ENCODE results near the gene MYH11. TPM values are rescaled to one million over a fixed set of nuclear protein-coding genes. Genes with fewer than 3 reads are reported as not detected.

Gene MYH11
- total and polyA plus RNA-seq, 10 of the 15 experiments (the other 5 are each of a cell fraction or from before 2014, with no cell fraction given): 0.01 to 1.9 (median 0.13) TPM; not detected in 1

- DNase-seq (ENCODE audit: low read depth, low spot score) (no peak), ATAC-seq (no peak), FAIRE-seq (no peak)
- peaks cover 0 to 2% of the 10 kb centered on the region in 2 experiments; a peak in 1 of 4 replicates for H3K27me3 ChIP-seq (replicated peaks in 1 of 2; ENCODE audit: control insufficient read depth in 2 of 2, insufficient read depth in 2 of 2, low read length in 1 of 2)
- RAD21 ChIA-PET (ENCODE audit: unreplicated experiment): no interaction called here
- no peak overlapping the region for H2AFZ ChIP-seq (ENCODE audit: control insufficient read depth, low read depth, low read length)
- intact Hi-C loops (cut with micrococcal nuclease; ENCODE audit: unreplicated experiment): no loop called here
- no peaks in the 10 kb centered on the region for H3K79me2 ChIP-seq (ENCODE audit: control insufficient read depth, insufficient read depth, low read length)
- H3K36me3 ChIP-seq (ENCODE audit: control insufficient read depth in 2 of 2, insufficient read depth in 2 of 2, low read length in 1 of 2): no peaks in the 10 kb centered on the region
- TF ChIP-seq SREBF1 (IDR thresholded peaks at IDR 0.05; ENCODE audit: low read length) (no peak), CBX5 (IDR thresholded peaks at IDR 0.05; ENCODE audit: low read depth) (no peak), NRF1 (conservative IDR thresholded peaks at IDR 0.05; ENCODE audit: low read depth, low read length) (no peak), NR2C1 (IDR thresholded peaks at IDR 0.05) (no peak), ASH2L (IDR thresholded peaks at IDR 0.05; ENCODE audit: borderline replicate concordance, low read depth) (no peak), IRF5 (IDR thresholded peaks at IDR 0.05; ENCODE audit: borderline replicate concordance) (no peak), SMC3 (IDR thresholded peaks at IDR 0.05; ENCODE audit: borderline replicate concordance, low read length) (no peak), POLR2AphosphoS2 (IDR thresholded peaks at IDR 0.05; ENCODE audit: low read depth, low read length) (no peak), NBN (IDR thresholded peaks at IDR 0.05) (no peak), KAT2A (conservative IDR thresholded peaks at IDR 0.05; ENCODE audit: control insufficient read depth, low read depth, low read length) (no peak), CREB1 (IDR thresholded peaks at IDR 0.05; ENCODE audit: low read depth) (no peak), KLF5 (IDR thresholded peaks at IDR 0.05; ENCODE audit: partially characterized antibody) (no peak), ATF3 (IDR thresholded peaks at IDR 0.05; ENCODE audit: borderline replicate concordance, extremely low read depth, low read depth, low read length) (no peak), BRCA1 (IDR thresholded peaks at IDR 0.05; ENCODE audit: low read depth, low read length) (no peak), CUX1 (IDR thresholded peaks at IDR 0.05; ENCODE audit: insufficient replicate concordance, low read depth, low read length) (no peak), MLLT1 (IDR thresholded peaks at IDR 0.05) (no peak)
- no peaks in the 10 kb centered on the region for H4K20me1 ChIP-seq (ENCODE audit: control insufficient read depth, insufficient read depth)
- CTCF ChIA-PET: no interaction called here
- H3K9me3 ChIP-seq (replicated peaks; ENCODE audit: control insufficient read depth, insufficient read depth, low read length): peaks cover 4% of the 10 kb centered on the region; the same call in 2 of the 3 replicates
- H3K4me3 ChIP-seq: no peak overlapping the region
- no TSS peak for BruUV-seq (replicated peaks)
- 22% methylated on average over 2 of the region's 2 CpGs for WGBS (ENCODE audit: insufficient coverage, insufficient replicate concordance, low lambda C conversion rate, missing lambda C conversion rate)
- H3K4me2 ChIP-seq (ENCODE audit: control insufficient read depth, insufficient read depth): no peak overlapping the region
- POLR2A ChIA-PET: no interaction called here
- H3K27ac ChIP-seq (ENCODE audit: control insufficient read depth, insufficient read depth): no peak overlapping the region
- no peaks in the 10 kb centered on the region for H3K4me1 ChIP-seq (ENCODE audit: control insufficient read depth, insufficient read depth, low read length)
- no peak overlapping the region for H3K9ac ChIP-seq (ENCODE audit: control insufficient read depth, insufficient read depth, low read length)
- SMC1A ChIA-PET (ENCODE audit: uncharacterized antibody, unreplicated experiment): interaction anchor here (1.2 kb wide), 1 partner anchor 11 kb away, joined by 3 read pairs; no protein-coding TSS in a partner anchor
- in situ Hi-C loops (cut with MboI): no loop called here
These were observed 37.8 kb downstream of the MYH11 start for GRCh38 chr16:15819046-15819445.
